Measurements from ENCODE around the gene CLIP1. TPM values are rescaled to one million over a fixed set of nuclear protein-coding genes. Genes with fewer than 3 reads are reported as not detected.
A peak's percentile ranks its signal among the peaks of the same experiment; 100 is the strongest.

Gene CLIP1
- total and polyA plus RNA-seq, 2 of the 8 experiments (the other 6 are each of a cell fraction or from before 2014, with no cell fraction given): 19.0 to 27.6 TPM

DNA sequence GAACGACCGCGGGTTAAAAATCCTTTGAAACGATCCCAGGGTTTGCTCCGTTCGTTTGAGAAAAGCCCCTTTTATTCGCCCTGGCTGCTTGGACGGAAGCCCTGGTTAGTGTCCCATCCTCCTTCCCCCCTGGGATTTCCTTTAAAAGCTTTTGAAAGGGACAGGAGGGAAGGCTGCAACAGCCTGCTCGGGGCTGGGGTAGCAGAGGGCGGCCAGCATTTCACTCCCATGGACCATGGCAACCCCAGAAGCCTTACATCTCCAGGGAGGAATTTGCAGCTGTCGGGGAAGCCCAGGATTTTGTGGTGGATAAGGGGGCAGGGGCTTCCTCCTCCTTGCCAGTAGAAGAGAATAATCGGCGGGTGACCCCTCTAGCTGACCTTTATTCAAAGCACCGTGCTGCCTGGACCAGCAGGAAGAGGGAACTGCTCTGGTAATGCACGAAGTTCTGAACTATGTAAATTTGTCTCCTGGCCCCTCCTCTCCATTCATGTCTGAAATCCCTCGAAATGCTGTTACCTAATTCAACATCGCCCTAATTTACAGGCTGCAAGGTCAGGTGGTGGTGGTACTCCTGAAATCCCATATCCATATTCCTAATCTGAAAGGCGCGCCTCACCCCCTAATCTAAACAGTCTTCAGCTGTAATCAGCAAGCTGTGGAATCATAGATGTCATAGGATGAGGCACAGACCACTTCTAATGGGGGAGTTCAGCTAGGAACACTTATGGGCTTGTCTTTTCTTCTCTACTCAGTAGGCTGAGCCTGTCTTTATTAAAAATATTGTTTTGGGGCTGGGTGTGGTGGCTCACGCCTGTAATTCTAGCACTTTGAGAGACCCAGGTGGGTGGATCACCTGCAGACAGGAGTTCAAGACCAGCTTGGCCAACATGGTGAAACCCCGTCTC is 1.0 kb upstream of the CLIP1 start (continued):
- TF ChIP-seq SAP30 (IDR thresholded peaks at IDR 0.05; ENCODE audit: insufficient read depth, insufficient replicate concordance, low read length) (no peak), ASH2L (IDR thresholded peaks at IDR 0.05; ENCODE audit: low read length) (no peak), TAF1 (IDR thresholded peaks at IDR 0.05; ENCODE audit: low read depth, low read length) (0 out of 2 replicates have a peak, but pooled peaks have one; percentile 56), JUND (IDR thresholded peaks at IDR 0.05; ENCODE audit: low read length) (no peak), JUN (IDR thresholded peaks at IDR 0.05; ENCODE audit: low read depth, low read length) (no peak), SP1 (IDR thresholded peaks at IDR 0.05; ENCODE audit: low read depth, low read length) (0 out of 2 replicates have a peak, but pooled peaks have one; percentile 30), USF2 (IDR thresholded peaks at IDR 0.05; ENCODE audit: low read length) (no peak), MAFK (IDR thresholded peaks at IDR 0.05; ENCODE audit: low read depth, low read length) (no peak), HDAC6 (IDR thresholded peaks at IDR 0.05; ENCODE audit: low read depth, low read length) (no peak), CEBPB (IDR thresholded peaks at IDR 0.05; ENCODE audit: low read depth, low read length) (no peak), BRCA1 (IDR thresholded peaks at IDR 0.05; ENCODE audit: low read depth, low read length) (no peak), TAF7 (optimal IDR thresholded peaks at IDR 0.05; ENCODE audit: borderline replicate concordance, low read depth, low read length) (peak; percentile 17), TBP (IDR thresholded peaks at IDR 0.05; ENCODE audit: low read depth, low read length) (no peak), SIX5 (IDR thresholded peaks at IDR 0.05; ENCODE audit: low read depth, low read length) (no peak), ATF3 (IDR thresholded peaks at IDR 0.05; ENCODE audit: insufficient read depth, low read depth, low read length) (no peak), KDM5A (IDR thresholded peaks at IDR 0.05; ENCODE audit: low read length) (no peak), SP4 (IDR thresholded peaks at IDR 0.05; ENCODE audit: low read length) (no peak), NRF1 (IDR thresholded peaks at IDR 0.05; ENCODE audit: low read depth, low read length) (no peak), RXRA (IDR thresholded peaks at IDR 0.05; ENCODE audit: insufficient read depth, low read depth, low read length) (no peak), CHD1 (IDR thresholded peaks at IDR 0.05; ENCODE audit: low read depth, low read length) (no peak)
- TF ChIP-seq, protein P1, sequence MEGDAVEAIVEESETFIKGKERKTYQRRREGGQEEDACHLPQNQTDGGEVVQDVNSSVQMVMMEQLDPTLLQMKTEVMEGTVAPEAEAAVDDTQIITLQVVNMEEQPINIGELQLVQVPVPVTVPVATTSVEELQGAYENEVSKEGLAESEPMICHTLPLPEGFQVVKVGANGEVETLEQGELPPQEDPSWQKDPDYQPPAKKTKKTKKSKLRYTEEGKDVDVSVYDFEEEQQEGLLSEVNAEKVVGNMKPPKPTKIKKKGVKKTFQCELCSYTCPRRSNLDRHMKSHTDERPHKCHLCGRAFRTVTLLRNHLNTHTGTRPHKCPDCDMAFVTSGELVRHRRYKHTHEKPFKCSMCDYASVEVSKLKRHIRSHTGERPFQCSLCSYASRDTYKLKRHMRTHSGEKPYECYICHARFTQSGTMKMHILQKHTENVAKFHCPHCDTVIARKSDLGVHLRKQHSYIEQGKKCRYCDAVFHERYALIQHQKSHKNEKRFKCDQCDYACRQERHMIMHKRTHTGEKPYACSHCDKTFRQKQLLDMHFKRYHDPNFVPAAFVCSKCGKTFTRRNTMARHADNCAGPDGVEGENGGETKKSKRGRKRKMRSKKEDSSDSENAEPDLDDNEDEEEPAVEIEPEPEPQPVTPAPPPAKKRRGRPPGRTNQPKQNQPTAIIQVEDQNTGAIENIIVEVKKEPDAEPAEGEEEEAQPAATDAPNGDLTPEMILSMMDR (IDR thresholded peaks at IDR 0.05; ENCODE audit: control extremely low read depth in 1 of 3, insufficient read depth in 1 of 3, low read depth in 1 of 3, low read length in 3 of 3): no peak

Measured in H1 (cell line).